GM23338 (cell line): ENCODE results near the gene MXRA8. TPM values are rescaled to one million over a fixed set of nuclear protein-coding genes. Genes with fewer than 3 reads are reported as not detected.

ENCODE experiments used
- ATAC-seq: fragments of 200-7000 bp; cut with Tn5 transposase; 3 replicates; pipeline ENCODE4 v1.9.1; 2020
- DNase-seq: peaks from one replicate; pipeline ENCODE4 v3.0.0-alpha.2; 2015; ENCODE audit warnings: low spot score
- H2AFZ ChIP-seq: fragments of 200-600 bp; sonication (generic); 2 replicates; pipeline ENCODE4 v1.8.0; 2016; ENCODE audit warnings: antibody characterized with exemption, mild to moderate bottlenecking, moderate library complexity
- H3F3A ChIP-seq: fragments of 200-600 bp; sonication (generic); replicated peaks from 2 replicates; pipeline ENCODE4 v1.8.0; 2017; ENCODE audit warnings: antibody characterized with exemption, mixed run types, low read depth
- H3K27ac ChIP-seq: fragments of 200-600 bp; sonication (generic); 2 replicates; pipeline ENCODE4 v1.6.1; 2016; ENCODE audit warnings: low read depth
- H3K27me3 ChIP-seq: fragments of 200-600 bp; sonication (generic); 2 replicates; pipeline ENCODE4 v1.8.0; 2016; ENCODE audit warnings: mild to moderate bottlenecking, mixed run types, moderate library complexity; ENCODE audit not compliant: insufficient read depth
- H3K36me3 ChIP-seq: fragments of 200-600 bp; sonication (generic); 2 replicates; pipeline ENCODE4 v1.8.0; 2016; ENCODE audit warnings: mild to moderate bottlenecking; ENCODE audit not compliant: insufficient read depth
- H3K4me1 ChIP-seq: fragments of 200-600 bp; sonication (generic); 2 replicates; pipeline ENCODE4 v1.8.0; 2016; ENCODE audit warnings: mild to moderate bottlenecking, moderate library complexity; ENCODE audit not compliant: insufficient read depth
- H3K4me2 ChIP-seq: fragments of 200-600 bp; sonication (generic); 2 replicates; pipeline ENCODE4 v1.7.1; 2017; ENCODE audit warnings: mixed run types
- H3K4me3 ChIP-seq: fragments of 200-600 bp; sonication (generic); 2 replicates; pipeline ENCODE4 v1.6.1; 2016; ENCODE audit warnings: mixed run types
- H3K79me2 ChIP-seq: fragments of 200-600 bp; sonication (generic); replicated peaks from 2 replicates; pipeline ENCODE4 v1.8.0; 2017; ENCODE audit warnings: mild to moderate bottlenecking; ENCODE audit not compliant: insufficient read depth
- H3K9me2 ChIP-seq: fragments of 200-600 bp; sonication (generic); 2 replicates; pipeline ENCODE4 v1.8.0; 2017; ENCODE audit not compliant: insufficient read depth
- H4K20me1 ChIP-seq: fragments of 200-600 bp; sonication (generic); replicated peaks from 2 replicates; pipeline ENCODE4 v1.8.0; 2017; ENCODE audit warnings: mild to moderate bottlenecking; ENCODE audit not compliant: insufficient read depth
- H3K27ac Mint-ChIP-seq: 2 replicates; pipeline ENCODE4 v1.8.0; 2020; ENCODE audit warnings: inconsistent platforms, mild to moderate bottlenecking, moderate library complexity, mixed read lengths
- H3K27me3 Mint-ChIP-seq: 3 replicates; pipeline ENCODE4 v1.8.0; 2022; ENCODE audit warnings: low read depth, mild to moderate bottlenecking, moderate library complexity, mixed read lengths, inconsistent platforms; ENCODE audit not compliant: insufficient read depth, poor library complexity
- H3K36me3 Mint-ChIP-seq: 3 replicates; pipeline ENCODE4 v1.8.0; 2021; ENCODE audit warnings: low read depth, mild to moderate bottlenecking, inconsistent platforms, moderate library complexity, mixed read lengths
- H3K4me1 Mint-ChIP-seq: 3 replicates; pipeline ENCODE4 v1.8.0; 2020; ENCODE audit warnings: mild to moderate bottlenecking, inconsistent platforms, mixed read lengths
- H3K4me3 Mint-ChIP-seq: 3 replicates; pipeline ENCODE4 v1.8.0; 2021; ENCODE audit warnings: moderate library complexity, mild to moderate bottlenecking, inconsistent platforms, mixed read lengths
- H3K9me3 Mint-ChIP-seq: 3 replicates; pipeline ENCODE4 v1.8.0; 2020; ENCODE audit warnings: moderate library complexity, mild to moderate bottlenecking, inconsistent platforms, mixed read lengths
- CREB1 ChIP-seq: fragments of 250-450 bp; sonication (Bioruptor Pico); IDR thresholded peaks from 2 replicates; pipeline ENCODE4 v1.5.0; 2020; ENCODE audit warnings: low read depth, mild to moderate bottlenecking, moderate library complexity
- CTCF ChIP-seq, 2 experiments: fragments of 200-600 bp in 1 of 2; sonication (generic) in 1 of 2; conservative IDR thresholded peaks; 2 replicates each; pipeline versions ENCODE4 v1.5.1 to v1.6.1; 2016 to 2017; ENCODE audit warnings: antibody characterized with exemption in 2 of 2, low read depth in 2 of 2, mild to moderate bottlenecking in 2 of 2, moderate library complexity in 1 of 2
- ETS1 ChIP-seq: IDR thresholded peaks from 2 replicates; pipeline ENCODE4 v1.6.1; 2016; ENCODE audit warnings: antibody characterized with exemption
- EZH2 ChIP-seq: fragments of 200-600 bp; sonication (generic); IDR thresholded peaks from one replicate; pipeline ENCODE4 v1.8.0; 2017; ENCODE audit warnings: antibody characterized with exemption, mild to moderate bottlenecking, low read depth; ENCODE audit not compliant: unreplicated experiment
- EZH2phosphoT487 ChIP-seq: fragments of 200-600 bp; sonication (generic); IDR thresholded peaks from one replicate; pipeline ENCODE4 v1.8.1; 2018; ENCODE audit warnings: antibody characterized with exemption; ENCODE audit not compliant: unreplicated experiment
- JUNB ChIP-seq: IDR thresholded peaks from one replicate; pipeline ENCODE4 v1.6.1; 2016; ENCODE audit warnings: antibody characterized with exemption; ENCODE audit not compliant: unreplicated experiment
- NANOG ChIP-seq: IDR thresholded peaks from 2 replicates; pipeline ENCODE4 v1.6.1; 2016; ENCODE audit warnings: antibody characterized with exemption, borderline replicate concordance
- POLR2AphosphoS5 ChIP-seq: IDR thresholded peaks from 2 replicates; pipeline ENCODE4 v1.6.1; 2016; ENCODE audit warnings: antibody characterized with exemption, low read depth
- REST ChIP-seq: IDR thresholded peaks from one replicate; pipeline ENCODE4 v1.6.1; 2018; ENCODE audit warnings: antibody characterized with exemption; ENCODE audit not compliant: unreplicated experiment
- STAT1 ChIP-seq: IDR thresholded peaks from one replicate; pipeline ENCODE4 v1.6.1; 2016; ENCODE audit warnings: antibody characterized with exemption; ENCODE audit not compliant: unreplicated experiment
- ZNF114 ChIP-seq: fragments of 250-450 bp; sonication (Bioruptor Pico); IDR thresholded peaks from 2 replicates; pipeline ENCODE4 v1.5.0; 2020; ENCODE audit warnings: mild to moderate bottlenecking, moderate library complexity
- ZNF331 ChIP-seq: fragments of 250-450 bp; sonication (Bioruptor Pico); IDR thresholded peaks from 2 replicates; pipeline ENCODE4 v1.5.0; 2020; ENCODE audit warnings: low read depth, mild to moderate bottlenecking, moderate library complexity
- ZNF462 ChIP-seq: fragments of 250-450 bp; sonication (Bioruptor Pico); IDR thresholded peaks from 2 replicates; pipeline ENCODE4 v1.5.0; 2020; ENCODE audit warnings: mild to moderate bottlenecking, moderate library complexity
- polyA plus RNA-seq: library from polyadenylated mRNA; unstranded; fragments of >200 nt; fragmentation: Nextera tagmentation; extraction: Ambion mirVana; gene quantifications from 2 replicates; pipeline ENCODE4 v1.2.1, GENCODE V29; 2016
- total RNA-seq: library from RNA; depleted of rRNA; stranded (reverse); fragments of >200 nt; shearing (Covaris generic); gene quantifications from 2 replicates; pipeline ENCODE4 v1.2.3, GENCODE V29; 2014

The MXRA8 gene
- total and polyA plus RNA-seq, 2 experiments from 2014 or later: 9.1 to 17.2 TPM

GRCh38 chr1:1330366-1331067 lies 27.8 kb downstream of the MXRA8 start:
- Histone ChIP-seq H2AFZ (no peak overlapping the region), H3K9me2 (no peaks in the 10 kb centered on the region), H3F3A (peaks cover 20% of the 10 kb centered on the region; the same call in 1 of the 2 replicates), H3K36me3 (no peaks in the 10 kb centered on the region), H3K27ac (no peak overlapping the region), H3K4me3 (no peak overlapping the region), H3K4me1 (no peaks in the 10 kb centered on the region), H3K4me2 (no peak overlapping the region), H3K79me2 (0 out of 2 replicates have a peak, but pooled peaks cover 4% of the 10 kb centered on the region), H3K27me3 (no peaks in the 10 kb centered on the region), H4K20me1 (no peaks in the 10 kb centered on the region)
- no peak overlapping the region for H3K27ac Mint-ChIP-seq
- ATAC-seq: no peak
- TF ChIP-seq ZNF114 (no peak), ZNF331 (CRISPR knock-in tag) (no peak), EZH2phosphoT487 (no peak), CREB1 (CRISPR knock-in tag) (no peak), ZNF462 (CRISPR knock-in tag) (no peak), CTCF (conservative IDR thresholded peaks at IDR 0.05; ENCODE audit: low read depth in 2 of 2) (no peak), ETS1 (no peak), EZH2 (no peak), JUNB (no peak), REST (no peak), POLR2AphosphoS5 (no peak), NANOG (no peak), STAT1 (no peak)
- H3K4me1 Mint-ChIP-seq: no peaks in the 10 kb centered on the region
- H3K36me3 Mint-ChIP-seq: peaks cover 5% of the 10 kb centered on the region; the same call in 2 of the 3 replicates
- H3K9me3 Mint-ChIP-seq: no peaks in the 10 kb centered on the region
- H3K27me3 Mint-ChIP-seq: peaks cover 16% of the 10 kb centered on the region
- H3K4me3 Mint-ChIP-seq: no peak overlapping the region
- DNase-seq: no peak
